Stimulated activated CD4-positive, alpha-beta T cell treated with anti-CD3 and anti-CD28 coated beads, Interleukin-4, amount 100 ng/mL, for 1 hour (primary cell): Measurements from ENCODE around the gene ANKIB1.
A peak's percentile ranks its signal among the peaks of the same experiment; 100 is the strongest.
"Not testable (repeated sequence)": the region's sequence is repeated elsewhere in the genome, so short reads cannot be mapped to it uniquely, and the experiment has no call there.

ENCODE experiments used
- DNase-seq: peaks from one replicate; pipeline ENCODE4 v3.0.0-alpha.2; 2020

ANKIB1 gene

GRCh38 chr7:92245487-92246359 lies at the start of gene ANKIB1, which contains the start of gene KRIT1:
Gene ANKIB1, plus strand, starts transcription at chr7:92245974. Its CDS starts 49,005 bp downstream, at chr7:92294979.
Gene KRIT1, minus strand, starts transcription at chr7:92245914. Its CDS starts 3,779 bp downstream, at chr7:92242135.
- peak; percentile 84 for DNase-seq

DNA sequence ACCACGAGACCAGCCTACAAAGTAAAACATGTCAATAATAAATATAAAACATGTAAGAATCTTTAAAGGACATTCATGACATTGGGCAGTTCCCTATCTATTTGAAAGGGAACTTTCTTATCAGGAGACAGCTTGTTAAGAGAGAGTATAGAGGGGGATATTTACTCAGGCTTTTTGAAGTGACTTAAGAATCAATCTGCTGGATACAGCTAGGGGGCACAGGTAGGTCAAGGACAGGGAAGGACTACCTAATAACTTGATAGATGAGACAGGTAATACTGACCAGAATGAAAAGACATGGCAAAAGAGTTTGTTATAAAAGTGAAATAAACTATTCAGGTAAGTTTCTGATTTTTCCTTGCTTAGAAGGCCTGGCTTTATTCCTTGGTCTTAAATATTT lies 45.0 kb upstream of the ANKIB1 start:
- no peak for DNase-seq

GRCh38 chr7:92205987-92206386 lies 39.8 kb upstream of the ANKIB1 start:
- DNase-seq = no peak

- DNase-seq = no peak
These were observed 39.1 kb upstream of the ANKIB1 start for GRCh38 chr7:92206672-92207071.

DNA sequence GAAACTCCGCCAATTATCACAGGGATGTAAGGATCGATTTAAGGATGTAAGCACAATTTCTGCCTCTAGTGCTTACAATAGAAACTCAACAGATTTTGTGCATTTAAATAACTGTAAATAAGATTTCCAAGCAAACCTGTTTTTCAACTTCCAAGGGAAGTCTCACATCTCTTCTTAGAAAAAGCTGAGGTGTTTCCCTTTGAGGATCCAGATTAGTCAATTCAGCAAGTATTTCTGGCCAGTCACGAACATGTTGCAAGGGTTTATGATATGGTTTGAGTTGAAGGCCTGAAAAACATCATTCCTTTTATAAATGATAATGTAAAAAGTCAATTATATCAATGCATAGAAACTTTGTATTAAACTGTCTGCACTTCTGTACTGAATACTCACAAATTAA lies 24.0 kb upstream of the ANKIB1 start:
- no peak for DNase-seq

DNA sequence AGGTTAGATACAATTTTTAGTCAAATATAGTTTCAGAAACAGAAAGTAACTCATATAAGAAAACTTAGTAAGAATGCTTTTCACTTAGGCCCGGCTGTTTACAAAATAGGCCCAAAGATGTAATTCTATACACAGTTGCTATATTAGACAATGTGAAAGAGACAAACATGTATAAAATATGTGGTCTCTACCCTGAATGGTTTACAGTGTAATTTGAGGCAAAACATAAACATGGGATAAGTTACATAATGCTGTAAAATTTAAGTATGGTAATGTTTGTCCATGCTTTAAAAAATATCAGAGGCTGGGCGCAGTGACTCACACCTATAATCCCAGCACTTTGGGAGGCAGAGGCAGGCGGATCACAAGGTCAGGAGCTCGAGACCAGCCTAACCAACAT lies 18.8 kb upstream of the ANKIB1 start:
- no peak for DNase-seq

DNA sequence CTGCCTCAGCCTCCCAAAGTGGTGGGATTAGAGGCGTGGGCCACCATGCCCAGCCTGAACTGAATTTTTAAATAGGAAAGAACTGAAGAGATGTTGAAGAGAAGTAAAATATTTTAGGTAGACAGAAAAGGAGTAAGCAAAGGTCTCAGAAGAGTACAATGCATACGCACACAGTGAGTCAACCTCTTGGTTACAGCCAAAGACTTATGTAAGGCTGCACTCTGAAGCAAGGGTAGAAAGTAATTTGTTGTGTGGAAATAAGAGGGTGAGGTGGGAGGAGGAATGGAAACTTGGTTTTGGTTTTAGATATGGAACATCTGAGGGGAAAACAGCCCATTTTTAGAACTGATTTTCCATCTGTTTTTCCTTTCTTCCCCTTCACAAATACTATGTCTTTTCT lies 17.7 kb upstream of the ANKIB1 start:
- DNase-seq = no peak

GRCh38 chr7:92228742-92229141 lies 17.0 kb upstream of the ANKIB1 start:
- DNase-seq = no peak

DNA sequence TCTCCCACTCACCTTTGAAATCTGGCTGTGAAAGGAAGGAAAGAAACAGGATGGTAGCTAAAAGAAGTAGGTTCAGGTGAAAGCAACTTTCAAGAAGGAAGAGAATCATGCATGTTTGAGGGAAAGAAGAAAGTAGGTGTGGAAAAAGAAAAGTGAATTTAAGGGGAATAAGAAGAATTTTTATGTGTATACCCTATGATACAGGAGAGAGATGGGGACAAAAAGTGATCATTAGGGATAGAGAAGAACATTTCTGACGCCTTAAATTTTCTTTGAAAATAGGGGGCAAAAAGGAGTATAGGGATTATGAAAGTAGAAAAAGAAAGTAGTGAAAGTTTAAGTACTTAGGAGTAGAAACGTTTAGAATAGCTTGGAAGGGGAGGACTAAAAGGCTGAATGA lies 15.2 kb upstream of the ANKIB1 start:
- DNase-seq = no peak

DNA sequence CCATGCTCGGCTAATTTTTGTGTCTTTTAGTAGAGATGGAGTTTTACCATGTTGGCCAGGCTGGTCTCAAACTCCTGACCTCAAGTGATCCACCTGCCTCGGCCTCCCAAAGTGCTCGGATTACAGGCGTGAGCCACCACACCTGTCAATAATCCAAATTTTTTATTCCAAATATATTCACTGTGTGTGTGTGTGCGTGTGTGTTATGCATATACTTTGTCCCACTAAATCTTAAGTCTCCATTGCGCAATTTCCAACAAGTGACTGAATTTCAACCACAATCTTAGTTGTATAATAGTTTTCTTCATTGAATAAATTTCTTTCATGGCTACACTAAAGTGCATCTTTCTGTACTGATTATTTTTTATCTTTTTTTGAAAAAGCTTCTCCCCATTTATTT lies 2.8 kb upstream of the ANKIB1 start:
- DNase-seq = no peak

GRCh38 chr7:92244808-92245486 lies 827 bp upstream of the ANKIB1 start:
- no peak for DNase-seq

DNA sequence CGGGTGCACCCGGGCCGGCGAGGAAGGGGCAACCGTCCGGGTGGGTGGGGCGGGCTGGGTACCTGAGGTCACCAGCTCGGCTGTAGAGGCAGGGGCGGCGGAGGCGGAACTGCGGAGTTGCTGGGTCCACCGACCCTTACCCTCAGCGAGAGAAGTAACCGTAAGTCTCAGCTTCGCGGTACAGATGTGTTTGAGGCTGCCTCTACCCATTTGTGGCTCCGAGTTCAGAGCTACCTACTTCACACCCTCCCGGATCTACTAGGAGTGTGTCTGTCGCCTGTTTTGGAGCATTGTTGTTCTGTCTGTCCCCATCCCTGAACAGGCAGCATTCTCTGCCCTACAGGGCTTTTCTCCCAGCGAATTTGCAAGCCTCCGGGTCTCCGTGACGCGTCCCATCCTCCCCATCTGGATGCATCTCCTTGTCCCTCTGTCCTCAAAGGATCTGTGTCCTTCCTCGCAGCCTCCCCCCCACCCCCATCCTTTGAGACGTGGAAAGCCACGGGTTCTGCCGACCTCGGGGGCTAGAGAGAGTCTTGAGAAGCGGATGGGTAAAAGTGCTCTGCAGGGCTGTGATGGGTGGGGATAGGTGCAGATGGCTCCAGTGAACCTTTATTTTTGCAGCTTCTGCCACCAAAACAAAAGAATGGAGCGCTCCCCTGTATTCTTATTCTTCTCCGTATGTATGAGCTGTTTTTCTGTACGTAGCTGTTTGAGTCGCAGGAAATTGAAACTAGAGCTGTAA lies 757 bp downstream of the ANKIB1 start:
- DNase-seq = no peak

DNA sequence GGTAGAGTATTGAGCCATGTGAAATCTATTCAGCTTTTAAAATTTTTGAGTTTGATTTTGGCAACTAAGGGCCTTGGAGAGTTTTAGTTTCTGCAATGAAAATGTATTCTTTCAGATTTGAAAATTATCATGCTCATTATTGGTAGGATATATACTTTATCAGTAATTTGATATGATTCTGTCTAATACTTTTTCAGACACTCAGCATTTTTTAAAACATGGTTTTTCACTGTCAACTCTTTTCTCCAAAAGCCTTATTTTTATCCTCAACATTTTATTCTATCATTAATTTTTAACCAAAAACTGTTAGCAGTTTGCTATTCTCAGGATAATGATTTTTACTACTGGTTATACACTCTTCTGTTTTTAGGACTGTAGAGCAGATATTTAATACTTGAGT lies 4.8 kb downstream of the ANKIB1 start:
- no peak for DNase-seq

DNA sequence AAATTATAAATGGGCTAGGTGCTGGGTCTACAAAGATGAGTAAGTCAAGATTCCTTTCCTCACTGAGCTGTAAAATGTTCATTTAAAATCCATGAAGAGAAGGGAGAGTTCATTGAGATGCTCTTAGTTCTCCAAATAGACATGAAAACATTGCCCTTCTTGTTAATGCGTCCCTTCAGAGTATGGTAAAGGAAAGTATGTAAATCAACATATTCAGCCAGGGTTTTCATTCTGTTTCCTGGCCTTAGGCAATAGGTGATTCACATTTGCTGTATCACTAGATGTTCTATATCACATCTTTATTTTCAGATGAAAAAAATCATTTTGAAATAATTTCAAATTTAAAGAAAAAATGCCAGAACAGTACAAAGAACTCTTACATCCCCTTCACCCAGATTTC lies 5.4 kb downstream of the ANKIB1 start:
- DNase-seq = no peak

- DNase-seq = no peak
These were observed 7.5 kb downstream of the ANKIB1 start for GRCh38 chr7:92253251-92253650.

GRCh38 chr7:92254800-92255199 lies 9.0 kb downstream of the ANKIB1 start:
- DNase-seq = not testable (repeated sequence)

GRCh38 chr7:92255308-92255707 lies 9.5 kb downstream of the ANKIB1 start:
- no peak for DNase-seq

DNA sequence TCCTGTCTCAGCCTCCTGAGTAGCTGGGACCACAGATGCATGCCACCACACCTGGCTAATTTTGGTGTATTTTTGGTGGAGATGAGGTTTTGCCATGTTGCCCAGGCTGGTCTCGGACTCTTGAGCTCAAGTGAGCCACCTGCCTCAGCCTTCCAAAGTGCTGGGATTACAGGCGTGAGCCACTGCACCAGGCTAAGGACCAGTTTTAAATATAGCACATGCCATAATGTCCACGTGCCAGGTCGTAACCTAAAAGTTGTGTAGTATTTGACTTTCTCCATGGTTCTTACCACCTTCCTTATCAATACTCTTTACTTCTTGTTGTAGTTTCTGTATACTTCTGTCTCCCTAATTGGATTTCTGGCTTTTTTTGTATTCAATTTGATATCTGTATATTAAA lies 13.3 kb downstream of the ANKIB1 start:
- no peak for DNase-seq

DNA sequence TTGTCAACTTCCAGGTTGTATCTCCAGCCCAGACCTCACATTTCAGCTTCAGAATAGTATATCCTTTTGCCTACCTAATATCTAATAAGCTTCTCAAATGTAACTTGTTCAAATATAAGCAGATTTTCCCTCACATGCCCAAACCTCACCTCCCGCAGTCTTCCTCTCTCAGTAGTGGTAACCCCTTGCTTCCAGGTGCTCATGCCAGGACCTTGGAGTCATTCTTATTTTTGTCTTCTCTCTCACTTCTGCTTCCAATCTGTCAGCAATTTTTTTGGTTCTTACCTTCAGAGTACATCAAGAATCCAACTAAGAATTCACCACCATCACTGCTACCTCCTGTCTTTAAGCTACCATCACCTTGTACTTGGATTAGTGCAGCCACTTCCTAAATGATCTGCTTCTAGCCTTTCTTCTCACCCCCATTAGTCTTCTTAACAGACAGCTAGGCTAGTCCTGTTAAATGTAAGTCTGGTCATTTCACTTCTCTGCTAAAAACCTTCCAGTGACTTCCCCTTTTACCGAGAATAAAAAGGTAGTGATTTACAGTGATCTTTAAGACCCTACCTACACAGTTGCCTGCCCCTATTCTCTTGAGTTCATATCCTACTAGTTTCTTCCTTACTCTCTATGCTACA lies 14.0 kb downstream of the ANKIB1 start:
- no peak for DNase-seq

- no peak for DNase-seq
These were observed 14.5 kb downstream of the ANKIB1 start for GRCh38 chr7:92260248-92260781.

GRCh38 chr7:92266415-92267241 lies 20.9 kb downstream of the ANKIB1 start:
- no peak for DNase-seq

DNA sequence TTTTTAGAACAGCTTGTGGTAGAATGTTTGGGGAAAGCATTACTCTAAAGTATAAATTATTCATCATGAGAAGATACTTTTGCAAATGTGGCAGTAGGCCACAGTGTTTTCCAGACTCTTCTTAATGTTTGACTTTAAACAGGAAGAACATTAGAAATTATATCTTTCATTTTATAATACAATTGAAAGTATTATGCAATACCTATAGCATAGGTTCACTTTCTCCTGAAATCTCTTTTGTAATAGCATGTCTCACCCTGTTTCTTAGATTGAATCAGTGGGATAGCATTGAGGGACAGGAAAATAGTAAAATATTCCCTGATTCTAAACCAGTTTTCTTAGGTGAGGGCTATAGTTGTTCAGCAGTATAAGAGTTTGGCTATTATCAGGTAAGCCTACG lies 23.1 kb downstream of the ANKIB1 start:
- no peak for DNase-seq
